K562 (cell line): Measurements from ENCODE around the gene BCL2L12. TPM values are rescaled to one million over a fixed set of nuclear protein-coding genes. Genes with fewer than 3 reads are reported as not detected.

ENCODE experiments used
- ATAC-seq: fragments of 200-7000 bp; cut with Tn5 transposase; 3 replicates; pipeline ENCODE4 v1.9.1; 2020; ENCODE audit warnings: moderate library complexity
- BruUV-seq: library from RNA; stranded (reverse); fragments of 400-500 nt; replicated peaks from 2 replicates; lab custom pipeline; 2021; lab: Mats Ljungman, UMichigan
- CTCF ChIA-PET: fragments of 300-600 bp; formaldehyde crosslinking; extraction: SDS; loops from one replicate; lab custom pipeline; 2021; ENCODE audit warnings: low intra/inter-chr PET ratio; lab: Yijun Ruan, JAX
- POLR2A ChIA-PET: fragments of 300-600, 350-650 bp; sonication (Branson Sonifier 250); formaldehyde crosslinking; extraction: SDS; loops from one replicate; lab custom pipeline; 2021; ENCODE audit warnings: antibody characterized with exemption, inconsistent platforms; lab: Yijun Ruan, JAX
- DNase-seq, 4 experiments: peaks; one replicate each; pipeline versions ENCODE4 v3.0.0 to v3.0.0-alpha.2; 2011 to 2018; ENCODE audit warnings: low spot score in 3 of 4, mixed read lengths in 3 of 4; ENCODE audit errors: extremely low read depth in 1 of 4
- FAIRE-seq: peaks from 2 replicates; lab custom pipeline; 2011; peaks lifted over from hg19 to GRCh38; lab: Jason Lieb, UNC
- H2AFZ ChIP-seq: 2 replicates; pipeline ENCODE4 v1.6.0; 2011; ENCODE audit warnings: low read depth, low read length, control low read depth, inconsistent platforms
- H3K27ac ChIP-seq: fragments of 200-600 bp; 3 replicates; pipeline ENCODE4 v1.8.0; 2011; ENCODE audit warnings: low read depth, mild to moderate bottlenecking, control low read depth, inconsistent platforms, low read length, moderate library complexity, mixed read lengths; ENCODE audit errors: extremely low read depth
- H3K27me3 ChIP-seq, 2 experiments: fragments of 300-600 bp in 1 of 2; 2 replicates in 1 of 2; 3 replicates in 1 of 2; pipeline versions ENCODE4 v1.6.0 to v1.8.0; 2011; ENCODE audit warnings: inconsistent platforms in 2 of 2, low read length in 2 of 2, mild to moderate bottlenecking in 1 of 2, mixed read lengths in 1 of 2, moderate library complexity in 1 of 2; ENCODE audit not compliant: control insufficient read depth in 2 of 2, insufficient read depth in 2 of 2
- H3K36me3 ChIP-seq: fragments of 300-600 bp; 3 replicates; pipeline ENCODE4 v1.8.0; 2011; ENCODE audit warnings: mild to moderate bottlenecking, low read length, inconsistent platforms; ENCODE audit not compliant: control insufficient read depth, insufficient read depth
- H3K4me1 ChIP-seq, 2 experiments: fragments of 200-600 bp in 1 of 2; replicated peaks in 1 of 2; 2 replicates in 1 of 2; 3 replicates in 1 of 2; pipeline versions ENCODE4 v1.5.1 to v1.8.0; 2011; ENCODE audit warnings: inconsistent platforms in 2 of 2, low read length in 2 of 2, mild to moderate bottlenecking in 1 of 2, mixed read lengths in 1 of 2, moderate library complexity in 1 of 2; ENCODE audit not compliant: control insufficient read depth in 2 of 2, insufficient read depth in 2 of 2
- H3K4me2 ChIP-seq: 2 replicates; pipeline ENCODE4 v1.6.1; 2011; ENCODE audit warnings: low read length, control low read depth, inconsistent platforms, mixed read lengths; ENCODE audit not compliant: insufficient read depth
- H3K4me3 ChIP-seq: fragments of 200-600 bp; sonication (generic), shearing (Covaris generic); 2 replicates; pipeline ENCODE4 v1.5.1; 2016; ENCODE audit warnings: control low read depth, inconsistent platforms
- H3K79me2 ChIP-seq: fragments of 200-600 bp; 3 replicates; pipeline ENCODE4 v1.8.0; 2011; ENCODE audit warnings: low read length, inconsistent platforms; ENCODE audit not compliant: control insufficient read depth, insufficient read depth
- H3K9ac ChIP-seq, 2 experiments: 2 replicates each; pipeline versions ENCODE4 v1.6.0 to v1.6.1; 2011; ENCODE audit warnings: low read depth in 2 of 2, low read length in 2 of 2, control low read depth in 1 of 2, inconsistent platforms in 1 of 2, mild to moderate bottlenecking in 1 of 2, mixed read lengths in 1 of 2; ENCODE audit not compliant: insufficient read depth in 1 of 2
- H3K9me1 ChIP-seq: one replicate; pipeline ENCODE4 v1.6.0; 2011; ENCODE audit warnings: inconsistent platforms, mild to moderate bottlenecking, low read length, moderate library complexity; ENCODE audit not compliant: control insufficient read depth, insufficient read depth
- H3K9me3 ChIP-seq: replicated peaks from 2 replicates; pipeline ENCODE4 v1.5.1; 2011; ENCODE audit warnings: low read depth, low read length, inconsistent platforms; ENCODE audit not compliant: control insufficient read depth, insufficient read depth
- H4K20me1 ChIP-seq: replicated peaks from 2 replicates; pipeline ENCODE4 v1.6.1; 2011; ENCODE audit warnings: low read length, inconsistent platforms, mixed read lengths; ENCODE audit not compliant: control insufficient read depth, insufficient read depth
- BCOR ChIP-seq: fragments of 450-650 bp; IDR thresholded peaks from 2 replicates; pipeline ENCODE4 v1.6.1; 2016
- CREM ChIP-seq: IDR thresholded peaks from 2 replicates; pipeline ENCODE4 v1.6.1; 2014; ENCODE audit warnings: antibody characterized with exemption, low read depth
- HDAC2 ChIP-seq: fragments of 450-650 bp; IDR thresholded peaks from 2 replicates; pipeline ENCODE4 v1.6.1; 2016; ENCODE audit warnings: mild to moderate bottlenecking
- KDM1A ChIP-seq, 2 experiments: fragments of 450-650 bp; IDR thresholded peaks; 2 replicates each; pipeline ENCODE4 v1.6.1; 2016; ENCODE audit warnings: mild to moderate bottlenecking in 2 of 2
- PTBP1 ChIP-seq: fragments of 200-400 bp; formaldehyde crosslinking; IDR thresholded peaks from 2 replicates; pipeline ENCODE4 v1.6.1; 2017; ENCODE audit warnings: low read depth, low read length
- RBM25 ChIP-seq: fragments of 200-400 bp; formaldehyde crosslinking; IDR thresholded peaks from 2 replicates; pipeline ENCODE4 v1.6.1; 2018; ENCODE audit warnings: low read length, low read depth, moderate library complexity; ENCODE audit not compliant: severe bottlenecking
- RBM39 ChIP-seq: fragments of 200-400 bp; formaldehyde crosslinking; optimal IDR thresholded peaks from 2 replicates; pipeline ENCODE3; 2018; ENCODE audit warnings: low read depth, low read length
- SMARCA5 ChIP-seq: fragments of 450-650 bp; IDR thresholded peaks from 2 replicates; pipeline ENCODE4 v1.6.1; 2016
- ZBTB33 ChIP-seq: sonication (generic); formaldehyde crosslinking; IDR thresholded peaks from 2 replicates; pipeline ENCODE4 v1.8.1; 2023; ENCODE audit warnings: mild to moderate bottlenecking, missing genetic modification reagents
- ZFP36 ChIP-seq: fragments of 150-350 bp; IDR thresholded peaks from 2 replicates; pipeline ENCODE4 v1.6.1; 2018; ENCODE audit warnings: low read length, low read depth; ENCODE audit not compliant: partially characterized antibody
- ZNF354B ChIP-seq: fragments of 250-450 bp; sonication (Bioruptor Pico); IDR thresholded peaks from 2 replicates; pipeline ENCODE4 v1.4.0; 2020
- WGBS: fragments of 100-300 bp; shearing (Covaris generic); methylation state at CpG from one replicate; pipeline ENCODE4 v1.1.6; 2016; ENCODE audit warnings: low coverage, mixed read lengths; ENCODE audit not compliant: insufficient coverage; ENCODE audit errors: missing lambda C conversion rate; 5-methylcytosine and 5-hydroxymethylcytosine counted together
- in situ Hi-C: fragments of 300-500 bp; cut with MboI; formaldehyde crosslinking; loops from 4 replicates; pipeline ENCODE4 v1.15.0; 2018; ENCODE audit warnings: inconsistent platforms, mixed read lengths
- intact Hi-C: fragments of 100-400 bp; cut with micrococcal nuclease; formaldehyde crosslinking; loops from 2 replicates; pipeline ENCODE4 v1.14.2; 2022
- polyA plus RNA-seq, 8 experiments: library from polyadenylated mRNA; depleted of rRNA in 4 of 8; stranded (reverse) in 5 of 8; unstranded in 3 of 8; fragments of >200 nt; fragmentation: Nextera tagmentation in 2 of 8; fragmentation: Illumina TruSeq in 1 of 8; extraction: Ambion mirVana in 2 of 8; extraction: Trizol in 1 of 8; gene quantifications; 2 replicates each; pipeline versions ENCODE4 v1.2.1 to v1.2.3, GENCODE V29; 2011 to 2014; ENCODE audit warnings: inconsistent platforms in 1 of 8, missing spikeins in 1 of 8
- total RNA-seq, 7 experiments: library from RNA; depleted of rRNA in 6 of 7; stranded (reverse); fragments of >200 nt in 6 of 7; fragmentation: Illumina TruSeq in 2 of 7; extraction: Trizol in 2 of 7; gene quantifications; 2 replicates each; pipeline versions ENCODE4 v1.2.1 to v1.2.3, GENCODE V29; 2011 to 2021; ENCODE audit warnings: low replicate concordance in 1 of 7

The BCL2L12 gene
- total and polyA plus RNA-seq, 9 of the 15 experiments (the other 6 are each of a cell fraction or from before 2014, with no cell fraction given): 7.4 to 263 (median 81.2) TPM

GRCh38 chr19:49701271-49701786 is 35.6 kb downstream of the BCL2L12 start (continued):
- TF ChIP-seq ZBTB33 (CRISPR knock-in tag): peak; percentile 97

DNA sequence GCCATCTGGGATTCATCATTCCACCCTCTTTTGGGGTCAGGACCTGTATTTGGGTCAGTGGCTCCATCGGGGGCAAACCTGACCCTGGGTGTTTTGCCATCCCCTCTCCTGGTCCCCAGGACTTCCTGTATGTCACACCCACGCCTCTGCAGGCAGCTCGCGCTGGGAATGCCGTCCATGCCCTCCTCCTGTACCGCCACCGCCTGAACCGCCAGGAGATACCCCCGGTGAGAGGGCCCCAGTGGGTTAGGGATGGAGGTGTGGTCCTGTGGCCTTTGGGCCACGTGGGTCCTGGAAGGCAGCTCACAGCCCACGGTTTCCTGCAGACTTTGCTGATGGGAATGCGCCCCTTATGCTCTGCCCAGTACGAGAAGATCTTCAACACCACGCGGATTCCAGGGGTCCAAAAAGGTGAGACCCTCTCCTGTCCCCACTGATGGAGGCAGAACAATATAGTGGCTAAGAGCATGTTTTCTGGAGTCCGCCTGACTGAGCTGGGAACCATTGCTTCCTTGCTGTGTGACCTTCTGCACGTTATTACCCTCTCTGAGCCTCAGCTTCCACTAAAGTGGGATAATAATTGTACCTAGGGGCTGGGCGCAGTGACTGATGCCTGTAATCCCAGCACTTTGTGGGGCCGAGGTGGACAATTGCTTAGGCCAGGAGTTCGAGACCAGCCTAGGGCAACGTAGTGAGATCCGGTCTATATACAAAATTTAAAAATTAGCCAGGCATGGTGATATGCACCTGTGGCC is 39.3 kb downstream of the BCL2L12 start:
- in situ Hi-C loops (no loop called here), intact Hi-C loops (no loop called here)
- Histone ChIP-seq H3K9me1 (no peaks in the 10 kb centered on the region), H3K9ac (no peak overlapping the region; a peak in 1 of 4 replicates), H4K20me1 (no peaks in the 10 kb centered on the region), H3K4me2 (no peak overlapping the region), H3K27ac (no peak overlapping the region), H2AFZ (no peak overlapping the region), H3K27me3 (no peaks in the 10 kb centered on the region), H3K4me3 (no peak overlapping the region), H3K36me3 (no peaks in the 10 kb centered on the region), H3K9me3 (no peaks in the 10 kb centered on the region), H3K79me2 (no peaks in the 10 kb centered on the region), H3K4me1 (peaks cover 10 to 23% of the 10 kb centered on the region in 2 experiments; a peak in 4 of 5 replicates)
- no peak for TF ChIP-seq RBM39
- TF ChIP-seq ZFP36: peak; percentile 73
- peak; percentile 89 for TF ChIP-seq RBM25
- peak; percentile 65 to 76 for TF ChIP-seq KDM1A (IDR thresholded peaks at IDR 0.05)
- TF ChIP-seq BCOR: peak; percentile 96
- TF ChIP-seq SMARCA5: peak; percentile 72; the same call in 1 of the 2 replicates
- no peak for TF ChIP-seq CREM
- 0 out of 2 replicates have a peak, but pooled peaks have one; percentile 38 for TF ChIP-seq PTBP1
- TF ChIP-seq HDAC2: 0 out of 2 replicates have a peak, but pooled peaks have one; percentile 28
- TF ChIP-seq ZNF354B: no peak
- no TSS peak for BruUV-seq
- no peak for DNase-seq
- CTCF ChIA-PET: no interaction called here
- ATAC-seq: no peak
- POLR2A ChIA-PET: interaction anchor here (1.4 kb wide), 1 partner anchor 11 kb away, joined by 3 read pairs; no protein-coding TSS in a partner anchor
- FAIRE-seq: no peak
- WGBS: 73% methylated on average over 21 of the region's 22 CpGs
